ENCODE results near the gene NPEPPS.

The NPEPPS gene

DNA sequence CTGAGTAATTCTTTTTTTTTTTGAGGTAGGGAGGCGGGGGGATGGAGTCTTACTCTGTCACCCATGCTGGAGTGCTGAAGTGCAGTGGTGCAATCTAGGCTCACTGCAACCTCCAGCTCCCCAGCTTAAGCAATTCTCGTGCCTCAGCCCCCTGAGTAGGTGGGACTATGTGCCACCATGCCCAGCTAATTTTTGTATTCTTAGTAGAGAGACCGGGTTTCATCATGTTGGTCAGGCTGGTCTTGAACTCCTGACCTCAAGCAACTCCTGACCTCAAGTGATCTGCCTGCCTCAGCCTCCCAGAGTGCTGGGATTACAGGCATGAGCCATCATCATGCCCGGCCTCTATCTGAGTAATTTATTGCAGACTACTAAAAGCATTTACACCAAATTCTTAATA lies 138.2 kb downstream of the NPEPPS start:
- no peak for DNase-seq

DNA sequence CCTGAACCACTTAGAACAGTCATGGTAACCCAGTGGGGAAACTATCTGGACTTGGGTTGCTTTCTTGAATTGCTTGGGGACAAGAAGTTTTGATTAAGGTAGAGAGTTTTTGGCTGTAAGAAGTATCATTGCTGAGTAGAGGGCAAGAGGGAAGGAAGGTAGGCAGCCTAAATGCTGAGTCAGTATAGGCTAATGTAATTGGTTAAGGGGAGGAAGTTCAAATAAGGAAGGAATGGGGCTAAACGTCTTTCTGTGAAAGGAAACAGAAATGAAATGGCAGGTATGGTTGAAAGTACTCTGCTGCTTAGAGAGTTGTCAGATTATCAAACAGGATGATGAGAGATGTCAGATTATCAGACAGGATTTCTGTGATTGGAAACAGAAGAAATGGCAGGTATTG lies 139.2 kb downstream of the NPEPPS start:
- no peak for DNase-seq
